ENCODE data around the gene MRPL34. TPM values are rescaled to one million over a fixed set of nuclear protein-coding genes. Genes with fewer than 3 reads are reported as not detected.

The MRPL34 gene
- total RNA-seq, 1 donor from 2014 or later: 125 TPM

DNA sequence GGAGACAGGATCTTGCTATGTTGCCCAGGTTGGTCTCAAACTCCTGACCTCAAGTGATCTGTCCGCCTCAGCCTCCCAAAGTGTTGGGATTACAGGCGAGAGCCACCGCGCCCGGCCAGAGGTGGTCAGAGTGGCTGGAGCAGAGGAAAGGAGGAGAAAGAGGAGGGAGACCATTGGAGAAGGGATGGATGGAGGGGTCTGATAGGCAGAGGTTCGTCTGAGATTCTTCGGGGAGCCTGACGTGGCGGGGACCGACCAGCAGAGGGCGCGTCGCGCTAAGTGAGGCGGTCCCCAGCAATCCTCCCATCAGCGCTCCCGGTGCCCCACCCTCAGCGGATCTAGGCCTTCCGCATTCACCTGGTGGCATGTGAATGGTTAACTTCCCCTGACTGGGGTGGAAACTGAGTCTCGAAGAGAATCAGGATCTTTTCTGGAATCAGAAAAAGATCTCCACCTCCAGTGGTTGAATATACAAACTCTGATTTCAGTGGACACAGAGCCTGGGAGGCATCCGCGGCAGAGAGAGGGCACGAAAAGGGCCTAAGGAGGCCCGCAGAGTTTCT, 40.5 kb downstream of the MRPL34 start:
- no peak for DNase-seq (ENCODE audit: low read depth)
- H3K36me3 ChIP-seq (ENCODE audit: control insufficient read depth, insufficient read depth, low read length): no peaks in the 10 kb centered on the region
- TF ChIP-seq, protein P1, sequence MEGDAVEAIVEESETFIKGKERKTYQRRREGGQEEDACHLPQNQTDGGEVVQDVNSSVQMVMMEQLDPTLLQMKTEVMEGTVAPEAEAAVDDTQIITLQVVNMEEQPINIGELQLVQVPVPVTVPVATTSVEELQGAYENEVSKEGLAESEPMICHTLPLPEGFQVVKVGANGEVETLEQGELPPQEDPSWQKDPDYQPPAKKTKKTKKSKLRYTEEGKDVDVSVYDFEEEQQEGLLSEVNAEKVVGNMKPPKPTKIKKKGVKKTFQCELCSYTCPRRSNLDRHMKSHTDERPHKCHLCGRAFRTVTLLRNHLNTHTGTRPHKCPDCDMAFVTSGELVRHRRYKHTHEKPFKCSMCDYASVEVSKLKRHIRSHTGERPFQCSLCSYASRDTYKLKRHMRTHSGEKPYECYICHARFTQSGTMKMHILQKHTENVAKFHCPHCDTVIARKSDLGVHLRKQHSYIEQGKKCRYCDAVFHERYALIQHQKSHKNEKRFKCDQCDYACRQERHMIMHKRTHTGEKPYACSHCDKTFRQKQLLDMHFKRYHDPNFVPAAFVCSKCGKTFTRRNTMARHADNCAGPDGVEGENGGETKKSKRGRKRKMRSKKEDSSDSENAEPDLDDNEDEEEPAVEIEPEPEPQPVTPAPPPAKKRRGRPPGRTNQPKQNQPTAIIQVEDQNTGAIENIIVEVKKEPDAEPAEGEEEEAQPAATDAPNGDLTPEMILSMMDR (IDR thresholded peaks at IDR 0.05; ENCODE audit: insufficient read depth, low read length, poor library complexity, severe bottlenecking): peak; percentile 94
- H3K27me3 ChIP-seq (ENCODE audit: control insufficient read depth, insufficient read depth, low read length): peaks cover 3% of the 10 kb centered on the region
- H3K4me3 ChIP-seq (ENCODE audit: low read depth, low read length): no peak overlapping the region

DNA sequence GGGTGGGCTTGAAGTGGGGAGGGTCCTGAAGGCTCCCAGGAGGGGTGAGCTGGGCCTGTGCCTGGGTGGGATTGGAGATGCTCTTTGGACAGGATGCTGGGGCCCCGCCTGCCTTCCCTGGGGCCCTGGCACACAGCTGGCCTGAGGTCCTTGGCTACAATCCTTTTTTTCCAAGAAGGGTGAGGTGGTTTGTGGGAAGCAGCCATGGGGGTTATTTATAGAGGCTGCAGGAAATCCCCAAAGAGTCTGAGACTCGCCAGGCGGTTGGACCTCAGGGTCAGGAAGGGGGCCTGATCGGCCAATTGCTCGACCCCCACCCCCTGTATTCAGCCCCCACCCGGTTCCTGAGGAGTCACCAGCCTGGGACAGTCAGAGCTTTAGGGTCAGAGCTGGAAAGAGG, 41.7 kb downstream of the MRPL34 start:
- TF ChIP-seq, protein P1 (IDR thresholded peaks at IDR 0.05; ENCODE audit: insufficient read depth, low read length, poor library complexity, severe bottlenecking): no peak
- H3K27me3 ChIP-seq (ENCODE audit: control insufficient read depth, insufficient read depth, low read length): peaks cover 5% of the 10 kb centered on the region
- DNase-seq (ENCODE audit: low read depth): no peak

DNA sequence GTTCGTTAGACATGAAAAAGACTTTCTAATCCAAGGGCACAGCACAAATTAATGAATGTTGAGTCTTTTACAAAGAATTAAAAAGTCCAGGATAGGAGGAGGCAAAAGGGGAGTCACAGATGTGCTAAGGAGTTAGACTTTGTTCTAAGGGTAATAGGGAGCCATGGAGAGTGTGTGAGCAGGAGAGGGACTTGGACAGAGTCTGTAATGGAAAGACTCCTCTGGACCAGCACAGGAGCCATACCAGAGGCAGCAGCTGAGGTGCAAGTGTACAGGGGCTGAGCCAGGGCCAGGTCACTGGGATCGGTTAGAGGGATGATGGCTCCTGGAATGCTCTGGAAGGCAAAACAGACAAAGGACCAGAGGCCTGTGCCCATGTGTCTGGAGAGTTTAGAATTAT, 42.2 kb downstream of the MRPL34 start:
- Histone ChIP-seq H3K27me3 (ENCODE audit: control insufficient read depth, insufficient read depth, low read length) (peaks cover 5% of the 10 kb centered on the region), H3K36me3 (ENCODE audit: control insufficient read depth, insufficient read depth, low read length) (no peaks in the 10 kb centered on the region), H3K4me3 (ENCODE audit: low read depth, low read length) (no peak overlapping the region)
- no peak for DNase-seq (ENCODE audit: low read depth)
- TF ChIP-seq, protein P1 (IDR thresholded peaks at IDR 0.05; ENCODE audit: insufficient read depth, low read length, poor library complexity, severe bottlenecking): no peak

More for the DNA sequence above, 41.7 kb downstream of the MRPL34 start:
- Histone ChIP-seq H3K4me3 (ENCODE audit: low read depth, low read length) (no peak overlapping the region), H3K36me3 (ENCODE audit: control insufficient read depth, insufficient read depth, low read length) (no peaks in the 10 kb centered on the region)

DNA sequence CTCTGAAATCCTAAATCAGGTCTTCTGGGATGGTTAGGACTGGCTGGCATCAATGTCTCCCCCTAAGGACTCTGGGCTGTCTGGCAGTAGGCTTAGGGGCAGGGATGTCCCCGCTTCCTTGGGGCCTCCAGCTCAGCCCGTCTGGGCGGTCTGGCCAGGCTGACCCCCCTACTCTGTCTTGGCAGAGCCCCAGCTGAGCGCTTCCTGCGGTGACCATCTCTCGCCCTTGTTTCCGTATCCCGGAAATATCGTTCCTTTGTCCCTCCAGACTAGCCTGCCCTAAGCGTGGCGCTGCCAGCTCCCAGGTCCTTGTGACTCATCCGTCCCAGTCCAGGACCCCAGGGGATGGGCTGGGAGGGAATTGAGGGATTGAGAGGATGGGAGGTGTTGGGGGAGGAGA, 43.0 kb downstream of the MRPL34 start:
- peak; percentile 26 for DNase-seq (ENCODE audit: low read depth)
- TF ChIP-seq, protein P1 (IDR thresholded peaks at IDR 0.05; ENCODE audit: insufficient read depth, low read length, poor library complexity, severe bottlenecking): no peak
- peaks cover 8% of the 10 kb centered on the region for H3K27me3 ChIP-seq (ENCODE audit: control insufficient read depth, insufficient read depth, low read length)
- H3K4me3 ChIP-seq (ENCODE audit: low read depth, low read length): no peak overlapping the region
- no peaks in the 10 kb centered on the region for H3K36me3 ChIP-seq (ENCODE audit: control insufficient read depth, insufficient read depth, low read length)

DNA sequence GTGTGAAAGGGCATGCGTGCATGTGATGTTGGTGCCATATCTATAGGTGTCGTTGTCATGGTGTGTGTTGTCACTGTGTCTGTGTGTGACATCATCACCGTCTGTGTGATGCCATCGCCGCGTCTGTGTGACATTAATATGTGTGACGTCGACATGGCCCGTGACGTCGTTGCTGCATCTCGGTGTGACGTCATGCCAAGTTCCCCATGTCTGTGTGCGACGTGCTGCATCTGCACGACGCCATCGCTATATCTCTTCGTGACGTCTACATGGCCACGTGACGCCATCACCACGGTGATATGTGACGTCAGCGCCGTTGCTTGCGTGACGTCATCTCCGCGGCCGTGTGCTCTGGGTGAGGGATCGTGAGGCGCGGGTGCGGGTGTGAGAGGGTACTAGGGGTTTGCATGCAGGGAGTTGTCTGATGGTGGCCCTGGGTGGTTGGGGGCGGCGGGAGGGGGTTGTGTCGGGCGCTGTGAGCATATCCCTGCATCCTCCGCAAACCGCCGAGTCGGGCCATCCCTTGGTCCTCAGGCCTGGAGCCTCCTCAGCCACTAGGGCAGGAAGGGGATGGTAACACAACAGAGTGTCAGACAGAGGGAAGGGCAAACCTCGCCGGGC, 46.3 kb downstream of the MRPL34 start:
- DNase-seq (ENCODE audit: low read depth): no peak
- Histone ChIP-seq H3K36me3 (ENCODE audit: control insufficient read depth, insufficient read depth, low read length) (no peaks in the 10 kb centered on the region), H3K27me3 (ENCODE audit: control insufficient read depth, insufficient read depth, low read length) (peaks cover 8% of the 10 kb centered on the region), H3K4me3 (ENCODE audit: low read depth, low read length) (no peak overlapping the region)
- TF ChIP-seq, protein P1 (IDR thresholded peaks at IDR 0.05; ENCODE audit: insufficient read depth, low read length, poor library complexity, severe bottlenecking): no peak
